ENCODE data around the gene ZNF579.

GRCh38 chr19:55601084-55601483 lies 20.4 kb upstream of the ZNF579 start:
- TF ChIP-seq CTCF (IDR thresholded peaks at IDR 0.05 in 8 of 11, conservative IDR thresholded peaks at IDR 0.05 in 3 of 11), result no peak
- no peak for TF ChIP-seq POLR2A (IDR thresholded peaks at IDR 0.05)
- TF ChIP-seq POLR2AphosphoS5 (IDR thresholded peaks at IDR 0.05), result no peak
